GM18870 (cell line): ENCODE measurements around the gene CHCHD3.

Experiments used
- ATAC-seq: cut with Tn5 transposase; IDR thresholded peaks from one replicate; pipeline ENCODE4 v1.9.1; 2021; ENCODE audit warnings: moderate library complexity; ENCODE audit not compliant: unreplicated experiment

Gene CHCHD3

DNA sequence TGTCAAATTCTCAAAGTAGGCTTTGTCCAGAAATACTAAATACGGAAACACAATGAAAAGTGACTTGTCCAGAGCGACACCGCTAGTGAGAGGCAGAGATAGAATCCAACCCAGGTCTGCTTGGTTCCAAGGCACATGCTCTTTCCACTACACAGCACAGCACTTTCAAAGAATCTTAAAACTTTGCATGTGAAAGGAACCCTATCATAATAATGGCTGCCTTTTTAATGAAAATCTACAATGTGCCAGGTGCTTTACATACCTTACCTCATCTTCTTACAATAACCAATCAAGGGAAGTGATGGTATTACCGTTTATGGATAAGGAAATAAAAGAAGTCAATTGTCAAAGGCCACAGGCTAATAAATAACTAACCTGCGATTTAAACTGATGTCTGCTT, 2.6 kb downstream of the CHCHD3 start:
- ATAC-seq: no peak

DNA sequence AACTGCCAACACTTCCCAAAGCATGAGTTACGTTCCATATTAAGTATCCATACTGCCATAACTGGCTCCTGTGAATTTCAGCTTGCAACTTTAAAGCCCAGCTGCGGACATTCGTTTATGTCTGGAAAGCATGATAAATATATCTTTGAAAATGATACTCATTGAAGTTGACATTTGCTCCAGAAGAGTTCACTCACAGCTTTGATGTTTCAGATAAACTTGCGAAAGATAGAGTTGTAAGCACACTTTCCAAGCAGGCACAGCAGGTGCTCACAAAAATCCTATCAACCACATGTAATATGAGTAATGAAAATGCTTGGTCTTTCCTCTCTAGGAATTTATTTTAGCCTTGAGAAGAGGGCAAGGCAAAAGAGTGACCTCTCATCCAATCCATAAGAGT, 4.5 kb downstream of the CHCHD3 start:
- ATAC-seq: no peak

DNA sequence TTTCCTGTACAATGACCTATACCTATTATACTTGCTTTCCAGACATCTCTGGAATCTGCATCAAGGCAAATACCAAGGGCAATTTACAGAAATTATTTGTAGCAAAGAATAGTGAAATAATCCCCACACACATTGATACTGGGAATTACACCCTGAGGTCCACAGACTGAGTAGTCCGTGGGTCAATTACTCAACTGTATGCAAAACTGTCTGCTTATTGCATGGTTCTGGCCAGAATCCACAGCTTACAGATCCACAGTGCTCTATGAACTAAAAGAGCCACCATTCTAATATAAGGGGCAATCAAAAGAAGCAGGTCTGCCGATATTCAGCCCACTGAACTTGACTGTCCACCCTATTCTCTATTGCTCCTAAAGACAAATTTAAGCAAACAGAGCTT, 5.7 kb downstream of the CHCHD3 start:
- ATAC-seq: no peak

- ATAC-seq: no peak
Measured at GRCh38 chr7:133071506-133071905, 10.4 kb downstream of the CHCHD3 start.

GRCh38 chr7:133070562-133070961, 11.3 kb downstream of the CHCHD3 start:
- ATAC-seq: no peak

GRCh38 chr7:133065301-133065700, 16.6 kb downstream of the CHCHD3 start:
- ATAC-seq: no peak

DNA sequence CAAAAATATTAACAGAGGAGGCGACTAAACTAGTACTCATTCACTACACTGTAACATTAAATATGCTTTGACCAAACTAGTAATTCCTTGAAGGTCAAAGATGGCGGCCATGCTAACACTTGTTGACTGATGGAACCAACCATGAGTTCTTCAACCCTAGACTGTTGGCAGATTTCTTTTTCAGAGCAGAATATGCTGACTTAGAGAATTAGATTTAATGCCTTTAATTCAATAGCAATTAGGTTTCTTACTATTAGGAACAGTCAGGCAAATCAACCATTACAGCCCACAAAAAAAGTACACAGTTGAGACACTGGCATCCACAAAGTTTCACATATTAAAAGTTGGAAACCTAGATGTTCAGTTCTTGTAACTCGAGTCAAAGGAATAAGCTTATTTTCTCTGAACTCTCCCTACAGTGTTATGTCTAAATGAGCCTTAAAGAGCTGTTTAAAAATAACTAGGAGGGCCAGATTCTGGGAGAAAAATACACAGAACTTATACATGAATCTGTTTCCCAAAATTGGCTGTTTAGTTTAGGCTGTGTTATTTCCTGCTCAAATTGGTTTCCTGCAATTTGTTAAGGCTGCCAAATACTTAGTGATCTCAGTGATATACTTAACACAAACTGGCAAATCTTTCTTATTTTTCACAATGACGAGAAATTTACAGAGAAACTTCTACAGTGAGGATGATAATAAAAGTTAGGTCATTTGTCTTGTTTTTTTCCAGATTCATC, 17.6 kb downstream of the CHCHD3 start:
- ATAC-seq: no peak

DNA sequence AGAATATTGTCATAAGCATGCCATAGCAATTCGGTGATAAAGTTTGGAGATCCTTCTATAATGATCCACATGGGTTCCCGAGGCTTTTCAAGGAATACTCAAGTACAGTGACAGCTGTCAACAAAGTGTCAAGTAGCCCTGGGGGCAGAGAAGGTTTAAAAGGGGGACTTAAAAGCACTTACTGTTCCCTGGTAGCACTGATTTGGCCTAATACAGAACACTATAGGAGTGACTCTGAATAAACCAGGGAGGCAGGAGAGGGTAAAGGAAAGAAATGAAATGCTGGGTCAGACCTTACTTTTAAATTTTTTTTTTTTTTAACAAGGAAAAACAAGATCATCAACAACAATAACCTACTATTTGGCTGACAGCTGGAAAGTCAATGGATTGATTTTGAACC, 20.1 kb downstream of the CHCHD3 start:
- ATAC-seq: no peak

DNA sequence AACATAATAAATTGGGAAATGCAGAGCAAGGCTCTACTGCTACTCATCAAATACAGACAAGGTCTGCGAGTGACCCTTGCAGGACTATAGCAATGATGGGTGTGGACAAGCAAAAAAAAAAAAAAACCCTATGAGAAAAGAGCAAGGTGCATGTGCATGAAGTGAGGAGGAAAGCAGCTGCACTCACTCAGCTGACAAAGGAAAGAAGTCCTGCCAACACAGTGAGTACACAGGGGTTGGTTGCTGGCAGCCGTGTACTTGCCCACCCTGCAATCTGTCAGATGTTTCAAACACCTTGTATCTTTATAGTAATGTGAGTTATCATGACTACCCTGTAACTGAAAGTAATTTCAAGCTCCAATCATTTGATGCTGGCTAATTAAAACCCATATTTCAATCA, 20.5 kb downstream of the CHCHD3 start:
- ATAC-seq: no peak

- ATAC-seq: no peak
Measured at GRCh38 chr7:133060004-133060403, 21.9 kb downstream of the CHCHD3 start.

GRCh38 chr7:133059263-133059662, 22.6 kb downstream of the CHCHD3 start:
- ATAC-seq: no peak

GRCh38 chr7:133056370-133057238, 25.3 kb downstream of the CHCHD3 start:
- no peak for ATAC-seq

- no peak for ATAC-seq
Measured at GRCh38 chr7:133054162-133054840, 27.6 kb downstream of the CHCHD3 start.

DNA sequence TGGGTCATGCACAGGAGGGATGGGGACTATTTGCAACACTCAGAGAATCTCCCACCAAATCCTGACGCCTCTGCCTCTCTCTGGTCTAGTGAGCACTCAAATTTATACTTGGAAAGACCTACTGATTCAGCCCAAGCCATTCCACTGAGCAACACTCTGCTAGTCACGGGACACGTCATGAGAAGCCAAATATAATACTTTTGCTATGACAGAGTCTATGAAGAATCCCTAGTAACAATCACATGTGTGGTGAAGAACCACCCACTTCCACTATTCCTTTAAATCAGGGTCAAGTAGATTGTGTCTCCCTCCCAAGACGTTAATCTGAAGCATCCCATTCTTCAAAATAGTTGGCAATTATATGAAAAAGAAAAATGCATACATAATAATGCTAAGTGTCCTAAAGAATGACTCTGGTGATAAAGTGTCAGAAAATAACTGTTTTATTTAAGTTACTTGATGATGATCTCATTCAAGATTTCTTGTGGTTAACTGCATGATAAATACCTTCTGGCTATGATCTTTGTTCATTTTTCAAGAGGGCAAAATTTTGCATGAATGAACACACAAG, 28.5 kb downstream of the CHCHD3 start:
- ATAC-seq: peak; percentile 46

DNA sequence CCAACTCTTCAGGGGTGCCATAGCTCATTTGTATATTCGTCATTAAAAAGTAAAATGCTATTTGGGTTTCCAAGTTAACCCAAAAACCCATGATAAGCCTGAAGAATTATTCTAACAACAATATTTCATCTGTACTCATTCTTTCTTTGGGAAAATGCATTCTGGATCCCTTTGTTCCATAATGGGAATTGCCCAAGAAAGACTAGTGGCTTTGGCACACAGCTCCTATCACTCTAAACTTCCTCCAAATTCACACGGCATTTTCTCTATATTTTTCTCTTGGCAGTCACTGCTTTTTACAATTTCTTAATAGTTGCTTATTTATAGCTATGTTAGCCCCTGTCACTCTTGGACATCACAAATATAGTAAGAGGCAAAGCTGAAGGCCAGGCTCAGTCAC, 29.1 kb downstream of the CHCHD3 start:
- ATAC-seq: no peak

GRCh38 chr7:133052401-133052756, 29.5 kb downstream of the CHCHD3 start:
- ATAC-seq: no peak

DNA sequence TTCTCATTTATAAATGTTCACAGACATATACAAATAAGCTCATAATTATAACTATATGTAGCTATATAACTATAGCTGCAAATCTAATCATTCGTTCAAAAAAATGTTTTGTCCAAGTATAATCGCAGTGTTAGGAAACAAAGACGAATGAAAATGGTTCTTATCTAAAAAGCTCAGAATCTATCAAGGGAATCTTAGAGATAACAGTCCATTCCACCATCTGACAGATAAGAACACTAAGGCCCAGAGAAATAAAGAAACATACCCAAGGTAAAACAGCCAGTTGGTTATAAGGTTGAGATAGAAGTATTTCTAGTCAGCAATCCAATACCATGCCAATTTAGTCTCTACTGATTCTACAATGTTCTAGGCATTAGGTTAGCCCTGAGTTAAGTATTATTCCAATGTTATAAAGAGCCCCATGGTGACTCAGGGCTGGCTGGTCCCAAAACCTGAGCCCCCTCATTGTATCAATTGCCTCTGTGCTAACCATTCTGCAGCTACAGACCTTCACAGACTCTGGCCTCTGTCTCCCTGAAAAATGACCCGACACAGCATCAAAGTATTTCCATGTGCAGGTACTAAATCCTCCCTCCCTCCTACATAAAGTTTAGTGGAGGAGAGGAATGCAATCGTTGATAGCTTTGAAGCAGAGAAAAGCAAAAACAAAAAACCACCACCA, 30.0 kb downstream of the CHCHD3 start:
- ATAC-seq: no peak

DNA sequence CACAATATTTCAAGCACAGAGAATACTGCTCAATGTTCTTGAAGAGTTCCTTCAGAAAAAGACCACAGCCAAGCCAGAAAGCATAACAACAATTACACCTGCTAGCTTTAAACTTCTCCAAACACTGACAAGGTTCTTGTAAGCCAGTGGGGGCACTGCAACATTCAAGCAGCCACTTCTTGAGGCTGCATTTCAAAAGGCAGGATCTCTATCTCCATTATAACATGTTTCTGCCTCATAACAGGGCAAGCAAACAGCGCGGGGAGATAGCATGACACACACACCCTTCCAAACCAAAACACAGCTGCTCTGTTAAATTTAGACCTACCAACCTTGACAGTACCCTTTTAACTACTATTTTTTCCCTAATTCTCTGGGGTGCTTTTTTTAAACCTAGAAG, 30.8 kb downstream of the CHCHD3 start:
- ATAC-seq: no peak

DNA sequence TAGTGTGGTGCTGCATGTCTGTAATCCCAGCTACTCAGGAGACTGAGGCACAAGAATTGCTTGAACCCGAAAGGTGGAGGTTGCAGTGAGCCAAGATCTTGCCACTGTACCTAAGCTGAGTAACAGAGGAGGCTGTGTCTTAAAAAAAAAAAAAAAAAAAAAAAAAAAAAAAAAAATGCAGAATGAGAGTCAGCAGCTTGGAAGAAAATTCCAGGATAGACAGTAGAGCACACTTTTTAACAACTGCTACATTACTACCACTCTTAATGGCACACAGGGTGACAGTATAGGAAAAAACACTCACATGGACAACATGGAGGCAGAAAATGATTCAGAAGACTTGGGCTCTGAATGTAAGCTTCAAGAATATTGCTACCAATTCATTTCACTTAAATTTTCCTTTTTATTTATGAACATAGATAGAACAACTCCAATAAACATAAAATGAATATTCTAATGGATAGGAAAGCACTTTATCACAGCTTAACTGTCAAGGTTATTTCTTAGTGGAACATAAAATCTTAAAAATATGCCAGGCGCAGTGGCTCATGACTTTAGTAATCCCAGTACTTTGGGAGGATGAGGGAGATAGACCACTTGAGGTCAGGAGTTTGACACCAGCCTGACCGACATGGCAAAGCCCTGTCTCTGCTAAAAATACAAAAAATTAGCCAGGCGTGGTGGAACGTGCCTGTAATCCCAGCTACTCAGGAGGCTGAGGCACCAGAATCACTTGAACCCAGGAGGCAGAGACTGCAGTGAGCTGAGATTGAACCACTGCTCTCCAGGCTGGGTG, 31.5 kb downstream of the CHCHD3 start:
- no peak for ATAC-seq

- ATAC-seq: no peak
Measured at GRCh38 chr7:133048589-133048988, 33.3 kb downstream of the CHCHD3 start.
